Endodermal cell (in vitro differentiated cells): ENCODE data around the gene FAM210A. TPM values are rescaled to one million over a fixed set of nuclear protein-coding genes. Genes with fewer than 3 reads are reported as not detected.

Source experiments
- DNase-seq: peaks from one replicate; pipeline ENCODE4 v3.0.0-alpha.2; 2017
- H3K27ac ChIP-seq: 2 replicates; pipeline ENCODE4 v1.5.1; 2013; ENCODE audit warnings: mild to moderate bottlenecking, low read depth, low read length, moderate library complexity
- H3K27me3 ChIP-seq: 2 replicates; pipeline ENCODE4 v1.6.1; 2013; ENCODE audit warnings: mild to moderate bottlenecking, low read length, moderate library complexity; ENCODE audit not compliant: insufficient read depth, control insufficient read depth, poor library complexity, severe bottlenecking
- H3K36me3 ChIP-seq: 2 replicates; pipeline ENCODE4 v1.7.0; 2013; ENCODE audit warnings: mild to moderate bottlenecking, low read length, moderate library complexity; ENCODE audit not compliant: control insufficient read depth, insufficient read depth
- H3K4me1 ChIP-seq: one replicate; pipeline ENCODE4 v1.7.0; 2013; ENCODE audit warnings: low read length; ENCODE audit not compliant: control insufficient read depth, insufficient read depth
- H3K4me3 ChIP-seq: 2 replicates; pipeline ENCODE4 v1.5.1; 2013; ENCODE audit warnings: mild to moderate bottlenecking, low read length, moderate library complexity
- H3K9ac ChIP-seq: 2 replicates; pipeline ENCODE4 v1.6.1; 2013; ENCODE audit warnings: mild to moderate bottlenecking, low read length, moderate library complexity; ENCODE audit not compliant: poor library complexity, severe bottlenecking; ENCODE audit errors: extremely low read depth
- H3K9me3 ChIP-seq: 2 replicates; pipeline ENCODE4 v1.6.1; 2013; ENCODE audit warnings: mild to moderate bottlenecking, low read length, moderate library complexity; ENCODE audit not compliant: control insufficient read depth
- H3K27ac Mint-ChIP-seq: 2 replicates; pipeline ENCODE4 v1.8.0; 2020; ENCODE audit warnings: mixed read lengths
- H3K27me3 Mint-ChIP-seq: 2 replicates; pipeline ENCODE4 v1.8.0; 2021; ENCODE audit warnings: mild to moderate bottlenecking, mixed read lengths; ENCODE audit not compliant: insufficient read depth
- H3K36me3 Mint-ChIP-seq: 2 replicates; pipeline ENCODE4 v1.8.0; 2020; ENCODE audit warnings: low read depth, mixed read lengths
- H3K4me1 Mint-ChIP-seq: 2 replicates; pipeline ENCODE4 v1.8.0; 2020; ENCODE audit warnings: mixed read lengths
- H3K4me3 Mint-ChIP-seq: 2 replicates; pipeline ENCODE4 v1.8.0; 2020; ENCODE audit warnings: mild to moderate bottlenecking, moderate library complexity, mixed read lengths
- H3K9me3 Mint-ChIP-seq: 2 replicates; pipeline ENCODE4 v1.8.0; 2020; ENCODE audit warnings: mild to moderate bottlenecking, mixed read lengths
- CTCF ChIP-seq: fragments of 200-600 bp; sonication (generic); conservative IDR thresholded peaks from 2 replicates; pipeline ENCODE4 v1.5.0; 2021; ENCODE audit warnings: antibody characterized with exemption, mild to moderate bottlenecking
- WGBS, 2 experiments: methylation state at CpG; one replicate each; pipeline versions ENCODE4 v1.1.5 to v1.1.7; 2013; ENCODE audit warnings: missing lambda C conversion rate in 2 of 2, mixed read lengths in 1 of 2; ENCODE audit not compliant: insufficient coverage in 1 of 2, insufficient read length in 1 of 2; 5-methylcytosine and 5-hydroxymethylcytosine counted together
- total RNA-seq, 2 donors: library from RNA; stranded (reverse); fragmentation: NEBNext Ultra II Directional in 1 of 2; extraction: Animal tissue kit (Norgen Biotek cat#: 25700) in 1 of 2; gene quantifications; 2 replicates in 1 of 2; 3 replicates in 1 of 2; pipeline ENCODE4 v1.2.1, GENCODE V29; 2021

Gene FAM210A
- total RNA-seq, 2 donors from 2014 or later, result 23.2 to 27.0 TPM

- H3K36me3 Mint-ChIP-seq, result no peaks in the 10 kb centered on the region
- H3K4me1 Mint-ChIP-seq, result peaks cover 11% of the 10 kb centered on the region
- H3K4me1 ChIP-seq, result no peaks in the 10 kb centered on the region
- H3K27ac Mint-ChIP-seq, result no peak overlapping the region
- H3K9ac ChIP-seq, result no peak overlapping the region
- H3K9me3 ChIP-seq, result no peaks in the 10 kb centered on the region
- H3K36me3 ChIP-seq, result no peaks in the 10 kb centered on the region
- no peak for TF ChIP-seq CTCF
- no peak for DNase-seq
- H3K4me3 ChIP-seq, result no peak overlapping the region
- H3K27ac ChIP-seq, result peak overlapping the region; percentile 36
- no peaks in the 10 kb centered on the region for H3K9me3 Mint-ChIP-seq
- WGBS, 2 experiments, result 95 to 99% methylated on average over 13 to 22 of the region's 23 CpGs
- peaks cover 3% of the 10 kb centered on the region for H3K27me3 Mint-ChIP-seq
- H3K27me3 ChIP-seq, result no peaks in the 10 kb centered on the region
- H3K4me3 Mint-ChIP-seq, result no peak overlapping the region
These were observed 76.7 kb downstream of the FAM210A start for GRCh38 chr18:13649397-13650390.

- Histone ChIP-seq H3K9me3 (no peaks in the 10 kb centered on the region), H3K4me1 (no peaks in the 10 kb centered on the region), H3K27ac (no peak overlapping the region), H3K9ac (no peak overlapping the region), H3K27me3 (no peaks in the 10 kb centered on the region), H3K4me3 (no peak overlapping the region), H3K36me3 (no peaks in the 10 kb centered on the region)
- peaks cover 6% of the 10 kb centered on the region for H3K27me3 Mint-ChIP-seq
- peak; percentile 33 for DNase-seq
- no peak for TF ChIP-seq CTCF
- H3K9me3 Mint-ChIP-seq, result no peaks in the 10 kb centered on the region
- 93 to 100% methylated on average over 2 to 4 of the region's 4 CpGs for WGBS, 2 experiments
- H3K4me1 Mint-ChIP-seq, result peaks cover 6% of the 10 kb centered on the region
- no peak overlapping the region for H3K4me3 Mint-ChIP-seq
- no peak overlapping the region for H3K27ac Mint-ChIP-seq
- no peaks in the 10 kb centered on the region for H3K36me3 Mint-ChIP-seq
These were observed 78.6 kb downstream of the FAM210A start for GRCh38 chr18:13647761-13648160.

GRCh38 chr18:13646633-13647032 is 79.7 kb downstream of the FAM210A start:
- Mint-ChIP-seq H3K27ac (no peak overlapping the region), H3K27me3 (peaks cover 14% of the 10 kb centered on the region), H3K36me3 (no peaks in the 10 kb centered on the region), H3K4me3 (no peak overlapping the region), H3K9me3 (no peaks in the 10 kb centered on the region), H3K4me1 (peaks cover 6% of the 10 kb centered on the region)
- no peaks in the 10 kb centered on the region for H3K9me3 ChIP-seq
- no peak overlapping the region for H3K4me3 ChIP-seq
- no peaks in the 10 kb centered on the region for H3K4me1 ChIP-seq
- peak; percentile 27 for DNase-seq
- 88% methylated on average over 3 of the region's 4 CpGs; no CpG with 5 or more reads in 1 of the 2 experiments for WGBS, 2 experiments
- no peaks in the 10 kb centered on the region for H3K36me3 ChIP-seq
- no peak for TF ChIP-seq CTCF
- H3K9ac ChIP-seq, result no peak overlapping the region
- no peak overlapping the region for H3K27ac ChIP-seq
- no peaks in the 10 kb centered on the region for H3K27me3 ChIP-seq
